Naive thymus-derived CD8-positive, alpha-beta T cell (primary cell): Measurements from ENCODE around the gene ZNF654. TPM values are rescaled to one million over a fixed set of nuclear protein-coding genes. Genes with fewer than 3 reads are reported as not detected.

Experiments
- ATAC-seq, 2 donors: fragments of 150-1000 bp; cut with Tn5 transposase in 1 of 2; sonication (Bioruptor Pico), chemical (Tn5 transposase) in 1 of 2; 1 replicate in 1 of 2; 2 replicates in 1 of 2; pipeline ENCODE4 v1.10.0; 2021; ENCODE audit warnings: mild to moderate bottlenecking in 2 of 2, moderate library complexity in 2 of 2
- POLR2A ChIA-PET: fragments of 350-600 bp; sonication (Branson Sonifier 250); formaldehyde crosslinking; loops from one replicate; lab custom pipeline; 2021; ENCODE audit warnings: antibody characterized with exemption; lab: Charles Lee
- DNase-seq, 10 donors: peaks; one replicate each; pipeline versions ENCODE4 v3.0.0 to v3.0.0-alpha.2; 2020 to 2022
- H3K27ac Mint-ChIP-seq, 10 donors: one replicate each; pipeline ENCODE4 v1.8.0; 2020 to 2022; ENCODE audit warnings: mild to moderate bottlenecking in 10 of 10, mixed read lengths in 10 of 10, moderate library complexity in 4 of 10, inconsistent platforms in 1 of 10
- H3K27me3 Mint-ChIP-seq, 5 donors: one replicate each; pipeline ENCODE4 v1.8.0; 2021 to 2022; ENCODE audit warnings: mixed read lengths in 5 of 5
- H3K36me3 Mint-ChIP-seq, 3 donors: one replicate each; pipeline ENCODE4 v1.8.0; 2020 to 2022; ENCODE audit warnings: mixed read lengths in 3 of 3, mild to moderate bottlenecking in 2 of 3, inconsistent platforms in 1 of 3
- H3K4me1 Mint-ChIP-seq, 4 donors: one replicate each; pipeline ENCODE4 v1.8.0; 2021 to 2022; ENCODE audit warnings: mixed read lengths in 4 of 4
- H3K4me3 Mint-ChIP-seq, 10 donors: one replicate each; pipeline ENCODE4 v1.8.0; 2020 to 2022; ENCODE audit warnings: mild to moderate bottlenecking in 10 of 10, mixed read lengths in 10 of 10, moderate library complexity in 6 of 10, inconsistent platforms in 1 of 10
- H3K9me3 Mint-ChIP-seq, 9 donors: one replicate each; pipeline ENCODE4 v1.8.0; 2020 to 2022; ENCODE audit warnings: mixed read lengths in 9 of 9, mild to moderate bottlenecking in 3 of 9, inconsistent platforms in 1 of 9, moderate library complexity in 1 of 9
- polyA plus RNA-seq, 3 donors: library from polyadenylated mRNA; unstranded; fragments of 300-500 nt; fragmentation: Illumina TruSeq; gene quantifications; one replicate each; pipeline ENCODE4 v1.2.3, GENCODE V29; 2021
- total RNA-seq, 8 experiments: library from RNA in 2 of 8; stranded (reverse) in 2 of 8; gene quantifications; one replicate each; pipeline ENCODE4 v1.2.3 and lab custom pipeline; 2021 to 2026

ZNF654 gene
- total and polyA plus RNA-seq, 5 experiments from 2014 or later = 11.1 to 24.7 (median 13.9) TPM

- Mint-ChIP-seq H3K4me1 (peaks cover 22 to 45% (median 35%) of the 10 kb centered on the region in 4 donors), H3K27ac (peak overlapping the region; percentile 88 to 97 (median 95)), H3K36me3 (peaks cover 0 to 9% (median 0%) of the 10 kb centered on the region in 3 donors), H3K9me3 (no peaks in the 10 kb centered on the region), H3K4me3 (peak overlapping the region; percentile 92 to 100 (median 96)), H3K27me3 (no peaks in the 10 kb centered on the region)
- DNase-seq = peak in 3 of 10 donors; percentile 2 to 8 (median 2)
- POLR2A ChIA-PET = interaction anchor here (0.6 to 4.6 kb wide), 12 partner anchors 10 to 922 kb away, joined by 3 to 68 read pairs (median 4); partner anchors contain the start of genes CGGBP1, CHMP2B and ZNF654
- ATAC-seq = peak; percentile 4 to 11
Observed at GRCh38 chr3:88149101-88149508, 90.0 kb downstream of the ZNF654 start.

- H3K27ac Mint-ChIP-seq = peak within 1 kb of the TSS; percentile 97 to 100 (median 99)
- no peaks in the 10 kb centered on the region for H3K9me3 Mint-ChIP-seq
- H3K4me1 Mint-ChIP-seq = peaks cover 22 to 49% (median 37%) of the 10 kb centered on the region in 4 donors
- peak within 1 kb of the TSS; percentile 93 to 100 (median 98) for H3K4me3 Mint-ChIP-seq
- ATAC-seq = peak; percentile 92 to 94
- peak; percentile 73 to 88 (median 80) for DNase-seq
- H3K36me3 Mint-ChIP-seq = peaks cover 0 to 14% (median 0%) of the 10 kb centered on the region in 3 donors
- POLR2A ChIA-PET = interaction anchor here (0.6 to 4.6 kb wide), 14 partner anchors 9 to 922 kb away, joined by 3 to 68 read pairs (median 4); partner anchors contain the start of genes CGGBP1, CHMP2B and ZNF654
- H3K27me3 Mint-ChIP-seq = no peaks in the 10 kb centered on the region
Observed at GRCh38 chr3:88149509-88150362, 90.7 kb downstream of the ZNF654 start, which contains the start of gene C3orf38. Gene C3orf38 (plus strand): TSS chr3:88149959. CDS start chr3:88150053, 94 bp downstream.

- Mint-ChIP-seq H3K27ac (peak overlapping the region; percentile 97 to 100 (median 99)), H3K9me3 (no peaks in the 10 kb centered on the region), H3K4me3 (peak overlapping the region; percentile 93 to 100 (median 98)), H3K4me1 (peaks cover 22 to 49% (median 39%) of the 10 kb centered on the region in 4 donors), H3K36me3 (peaks cover 0 to 20% (median 2%) of the 10 kb centered on the region in 3 donors), H3K27me3 (no peaks in the 10 kb centered on the region)
- ATAC-seq = peak in 1 of 2 donors; percentile 8
- POLR2A ChIA-PET = interaction anchor here (1.2 to 4.6 kb wide), 9 partner anchors 8 to 923 kb away, joined by 3 to 68 read pairs (median 5); partner anchors contain the start of genes CGGBP1, CHMP2B and ZNF654
- peak in 6 of 10 donors; percentile 3 to 61 (median 32) for DNase-seq
Observed at GRCh38 chr3:88150371-88150770, 91.3 kb downstream of the ZNF654 start.

GRCh38 chr3:88150806-88151205, 91.8 kb downstream of the ZNF654 start:
- Mint-ChIP-seq H3K27me3 (no peaks in the 10 kb centered on the region), H3K9me3 (no peaks in the 10 kb centered on the region), H3K36me3 (peaks cover 0 to 24% (median 5%) of the 10 kb centered on the region in 3 donors), H3K4me1 (peaks cover 22 to 52% (median 41%) of the 10 kb centered on the region in 4 donors), H3K4me3 (peak overlapping the region; percentile 93 to 100 (median 98)), H3K27ac (peak overlapping the region; percentile 80 to 100 (median 99))
- DNase-seq (no peak), ATAC-seq (no peak)
- POLR2A ChIA-PET = interaction anchor here (1.6 to 4.6 kb wide), 4 partner anchors 92 to 923 kb away, joined by 5 to 68 read pairs (median 13); partner anchors contain the start of genes CGGBP1, CHMP2B and ZNF654

GRCh38 chr3:88151358-88151757, 92.3 kb downstream of the ZNF654 start:
- peak overlapping the region; percentile 29 to 98 (median 94) for H3K4me3 Mint-ChIP-seq
- H3K4me1 Mint-ChIP-seq = peaks cover 24 to 58% (median 46%) of the 10 kb centered on the region in 4 donors
- DNase-seq (peak in 2 of 10 donors; percentile 1 to 8), ATAC-seq (no peak)
- H3K27me3 Mint-ChIP-seq = no peaks in the 10 kb centered on the region
- POLR2A ChIA-PET = interaction anchor here (3.4 to 4.6 kb wide), 2 partner anchors 92 to 120 kb away, joined by 15 to 68 read pairs; partner anchors contain the start of genes CGGBP1 and ZNF654
- peaks cover 0 to 30% (median 10%) of the 10 kb centered on the region in 3 donors for H3K36me3 Mint-ChIP-seq
- no peaks in the 10 kb centered on the region for H3K9me3 Mint-ChIP-seq
- peak overlapping the region in 9 of 10 donors; percentile 13 to 100 (median 51) for H3K27ac Mint-ChIP-seq

GRCh38 chr3:88152841-88153240, 93.8 kb downstream of the ZNF654 start:
- no peak for DNase-seq
- Mint-ChIP-seq H3K27me3 (no peaks in the 10 kb centered on the region), H3K27ac (peak overlapping the region in 6 of 10 donors; percentile 4 to 97 (median 50)), H3K36me3 (peaks cover 0 to 42% (median 21%) of the 10 kb centered on the region in 3 donors), H3K4me3 (peak overlapping the region in 5 of 10 donors; percentile 38 to 98 (median 47)), H3K4me1 (peaks cover 21 to 65% (median 51%) of the 10 kb centered on the region in 4 donors), H3K9me3 (no peaks in the 10 kb centered on the region)
- no peak for ATAC-seq
- POLR2A ChIA-PET = no interaction called here

- Mint-ChIP-seq H3K36me3 (peaks cover 4 to 44% (median 23%) of the 10 kb centered on the region in 3 donors), H3K27ac (no peak overlapping the region), H3K27me3 (no peaks in the 10 kb centered on the region), H3K4me3 (no peak overlapping the region), H3K9me3 (no peaks in the 10 kb centered on the region), H3K4me1 (peaks cover 6 to 21% (median 11%) of the 10 kb centered on the region in 4 donors)
- no peak for DNase-seq
- ATAC-seq = no peak
- POLR2A ChIA-PET = no interaction called here
Observed at GRCh38 chr3:88166419-88166971, 107.4 kb downstream of the ZNF654 start.

- Mint-ChIP-seq H3K4me3 (no peak overlapping the region), H3K36me3 (peaks cover 4 to 40% (median 25%) of the 10 kb centered on the region in 3 donors), H3K27me3 (no peaks in the 10 kb centered on the region), H3K27ac (no peak overlapping the region), H3K4me1 (peaks cover 3 to 15% (median 10%) of the 10 kb centered on the region in 4 donors), H3K9me3 (no peaks in the 10 kb centered on the region)
- DNase-seq (no peak), ATAC-seq (no peak)
- POLR2A ChIA-PET = no interaction called here
Observed at GRCh38 chr3:88167173-88167572, 108.1 kb downstream of the ZNF654 start.

GRCh38 chr3:88167704-88168103, 108.6 kb downstream of the ZNF654 start:
- Mint-ChIP-seq H3K27me3 (no peaks in the 10 kb centered on the region), H3K9me3 (no peaks in the 10 kb centered on the region), H3K4me1 (peaks cover 0 to 10% (median 7%) of the 10 kb centered on the region in 4 donors), H3K27ac (no peak overlapping the region), H3K36me3 (peaks cover 4 to 37% (median 22%) of the 10 kb centered on the region in 3 donors), H3K4me3 (no peak overlapping the region)
- ATAC-seq = no peak
- no peak for DNase-seq
- POLR2A ChIA-PET = no interaction called here

- no peaks in the 10 kb centered on the region for H3K27me3 Mint-ChIP-seq
- ATAC-seq (no peak), DNase-seq (no peak)
- POLR2A ChIA-PET = no interaction called here
- H3K4me1 Mint-ChIP-seq = peaks cover 0 to 7% (median 2%) of the 10 kb centered on the region in 4 donors
- H3K36me3 Mint-ChIP-seq = peaks cover 4 to 32% (median 20%) of the 10 kb centered on the region in 3 donors
- no peak overlapping the region for H3K4me3 Mint-ChIP-seq
- no peak overlapping the region for H3K27ac Mint-ChIP-seq
- H3K9me3 Mint-ChIP-seq = peaks cover 0 to 3% (median 0%) of the 10 kb centered on the region in 9 donors
Observed at GRCh38 chr3:88168171-88168570, 109.1 kb downstream of the ZNF654 start.

GRCh38 chr3:88180398-88180999, 121.4 kb downstream of the ZNF654 start:
- peaks cover 0 to 8% (median 5%) of the 10 kb centered on the region in 5 donors for H3K27me3 Mint-ChIP-seq
- peaks cover 0 to 4% (median 3%) of the 10 kb centered on the region in 4 donors for H3K4me1 Mint-ChIP-seq
- H3K9me3 Mint-ChIP-seq = peaks cover 2 to 27% (median 16%) of the 10 kb centered on the region in 9 donors
- ATAC-seq (peak in 1 of 2 donors; percentile 63), DNase-seq (peak in 6 of 10 donors; percentile 5 to 51 (median 25))
- peaks cover 3 to 14% (median 10%) of the 10 kb centered on the region in 3 donors for H3K36me3 Mint-ChIP-seq
- no peak overlapping the region for H3K27ac Mint-ChIP-seq
- no peak overlapping the region for H3K4me3 Mint-ChIP-seq
- POLR2A ChIA-PET = no interaction called here
